ENCODE measurements around the gene ZNF629.

ZNF629 gene

GRCh38 chr16:30746638-30747175 is 40.3 kb downstream of the ZNF629 start:
- no peak for DNase-seq

- DNase-seq = no peak
These were observed 41.9 kb downstream of the ZNF629 start for GRCh38 chr16:30745082-30745481.

- no peak for DNase-seq
These were observed 42.8 kb downstream of the ZNF629 start for GRCh38 chr16:30744183-30744582.

- no peak for DNase-seq
These were observed 43.3 kb downstream of the ZNF629 start for GRCh38 chr16:30743716-30744115.

GRCh38 chr16:30741461-30741914 is 45.5 kb downstream of the ZNF629 start:
- no peak for DNase-seq

GRCh38 chr16:30740364-30741251 is 46.4 kb downstream of the ZNF629 start:
- no peak for DNase-seq

- DNase-seq = no peak
These were observed 47.7 kb downstream of the ZNF629 start for GRCh38 chr16:30738984-30739951.

- no peak for DNase-seq
These were observed 49.0 kb downstream of the ZNF629 start for GRCh38 chr16:30737794-30738648.

GRCh38 chr16:30736995-30737793 is 49.8 kb downstream of the ZNF629 start:
- no peak for DNase-seq

- no peak for DNase-seq
These were observed 55.6 kb downstream of the ZNF629 start for GRCh38 chr16:30731411-30731810.

GRCh38 chr16:30728899-30729672 is 57.9 kb downstream of the ZNF629 start:
- no peak for DNase-seq

All from activated T-cell treated with anti-CD3 and anti-CD28 coated beads for 4 hours (primary cell).